Left lung (tissue), 10 donors: ENCODE measurements around the gene ADGRG4. TPM values are rescaled to one million over a fixed set of nuclear protein-coding genes. Genes with fewer than 3 reads are reported as not detected.

Experiments used
- ATAC-seq: fragments of 200-7000 bp; cut with Tn5 transposase; one replicate; pipeline ENCODE4 v1.9.1; 2020; ENCODE audit warnings: moderate library complexity
- DNase-seq, 4 donors: peaks; one replicate each; pipeline ENCODE4 v3.0.0-alpha.2; 2013 to 2020
- H3K27ac ChIP-seq, 2 donors: fragments of 200-600 bp; sonication (generic) in 1 of 2; one replicate each; pipeline versions ENCODE4 v1.5.0 to v1.8.0; 2020 to 2021
- H3K27me3 ChIP-seq, 2 donors: fragments of 200-600 bp; sonication (generic) in 1 of 2; one replicate each; pipeline versions ENCODE4 v1.5.0 to v1.8.0; 2020 to 2021
- H3K36me3 ChIP-seq, 2 donors: fragments of 200-600 bp; sonication (generic) in 1 of 2; one replicate each; pipeline versions ENCODE4 v1.5.0 to v1.8.0; 2020 to 2021
- H3K4me1 ChIP-seq, 2 donors: fragments of 200-600 bp; one replicate each; pipeline ENCODE4 v1.8.0; 2021
- H3K4me3 ChIP-seq, 2 donors: fragments of 200-600 bp; sonication (generic) in 1 of 2; one replicate each; pipeline versions ENCODE4 v1.5.0 to v1.8.0; 2020 to 2021; ENCODE audit warnings: mild to moderate bottlenecking in 1 of 2
- H3K9me3 ChIP-seq, 2 donors: fragments of 200-600 bp; sonication (generic) in 1 of 2; one replicate each; pipeline versions ENCODE4 v1.5.0 to v1.8.0; 2020 to 2021
- CTCF ChIP-seq, 2 donors: fragments of 200-600 bp; sonication (generic) in 1 of 2; IDR thresholded peaks; one replicate each; pipeline versions ENCODE4 v1.5.0 to v1.8.0; 2021; ENCODE audit warnings: antibody characterized with exemption in 2 of 2
- intact Hi-C, 2 donors: fragments of 100-400 bp; cut with DNase I; formaldehyde crosslinking; loops; one replicate each; pipeline versions ENCODE4 v1.11.2 to v1.14.2; 2022
- polyA plus RNA-seq, 6 donors: library from polyadenylated mRNA; unstranded; fragments of 120-200 nt; gene quantifications; one replicate each; pipeline ENCODE4 v1.2.1, GENCODE V29; 2013; ENCODE audit not compliant: insufficient read length in 6 of 6
- total RNA-seq, 2 donors: library from RNA; stranded (reverse); fragmentation: NEBNext Ultra II Directional; extraction: Animal tissue kit (Norgen Biotek cat#: 25700); gene quantifications; one replicate each; pipeline ENCODE4 v1.2.1, GENCODE V29; 2021
- donor health status: DM: no; HTN: yes; CAD: no.
- donor health status: DM: no; HTN: no; CAD: no.

The ADGRG4 gene
- total and polyA plus RNA-seq, 8 donors, result 0.03 TPM; not detected in 7

DNA sequence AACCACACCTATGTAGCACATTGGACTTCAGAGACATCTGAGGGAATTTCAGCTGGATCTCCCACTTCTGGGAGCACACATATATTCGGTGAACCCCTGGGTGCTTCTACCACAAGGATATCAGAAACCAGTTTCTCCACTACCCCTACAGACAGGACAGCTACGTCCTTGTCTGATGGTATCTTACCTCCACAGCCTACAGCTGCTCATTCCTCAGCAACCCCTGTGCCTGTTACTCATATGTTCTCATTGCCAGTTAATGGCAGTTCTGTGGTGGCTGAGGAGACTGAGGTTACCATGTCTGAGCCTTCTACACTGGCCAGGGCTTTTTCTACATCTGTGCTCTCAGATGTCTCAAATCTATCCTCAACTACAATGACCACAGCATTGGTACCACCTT is 45.7 kb downstream of the ADGRG4 start:
- no peaks in the 10 kb centered on the region for H3K27me3 ChIP-seq
- H3K4me1 ChIP-seq, result no peaks in the 10 kb centered on the region
- H3K9me3 ChIP-seq, result no peaks in the 10 kb centered on the region
- TF ChIP-seq CTCF (IDR thresholded peaks at IDR 0.05), result no peak
- H3K27ac ChIP-seq, result no peak overlapping the region
- DNase-seq, result no peak
- intact Hi-C loops, result no loop called here
- no peak overlapping the region for H3K4me3 ChIP-seq
- no peaks in the 10 kb centered on the region for H3K36me3 ChIP-seq
- ATAC-seq, result no peak

GRCh38 chrX:136347706-136348105 is 46.9 kb downstream of the ADGRG4 start:
- no peak for TF ChIP-seq CTCF (IDR thresholded peaks at IDR 0.05)
- Histone ChIP-seq H3K4me1 (no peaks in the 10 kb centered on the region), H3K9me3 (no peaks in the 10 kb centered on the region), H3K27me3 (no peaks in the 10 kb centered on the region), H3K36me3 (no peaks in the 10 kb centered on the region), H3K4me3 (no peak overlapping the region), H3K27ac (no peak overlapping the region)
- ATAC-seq (no peak), DNase-seq (no peak)
- intact Hi-C loops, result no loop called here

DNA sequence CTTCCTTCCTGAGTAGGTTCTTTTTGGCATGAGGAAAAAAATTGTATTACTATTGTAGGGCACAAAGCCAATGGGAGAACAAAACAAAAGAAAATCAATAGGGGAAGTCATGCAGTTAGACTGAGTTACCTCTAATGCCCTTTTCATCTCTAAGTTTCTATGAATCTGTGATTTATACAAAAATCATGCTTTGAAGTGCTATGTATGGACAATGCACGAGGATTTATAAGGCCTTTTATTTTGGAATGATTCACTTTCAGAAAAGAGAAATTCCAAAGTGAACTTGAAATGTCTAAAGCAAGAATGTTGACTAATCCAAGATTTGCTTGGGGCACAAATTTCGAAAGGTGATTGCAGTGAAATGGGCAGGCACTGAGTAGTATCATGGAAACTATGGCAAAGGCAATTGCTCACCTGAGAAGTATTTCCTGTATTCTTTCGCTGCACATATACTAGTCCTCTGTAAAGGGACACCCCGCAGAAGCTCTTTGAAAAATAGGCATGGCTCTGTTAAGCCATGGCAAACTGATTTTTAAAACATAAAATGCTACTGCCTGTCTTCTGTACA is 52.8 kb downstream of the ADGRG4 start:
- intact Hi-C loops, result no loop called here
- Histone ChIP-seq H3K27me3 (no peaks in the 10 kb centered on the region), H3K27ac (no peak overlapping the region), H3K4me3 (no peak overlapping the region), H3K4me1 (no peaks in the 10 kb centered on the region), H3K9me3 (no peaks in the 10 kb centered on the region), H3K36me3 (no peaks in the 10 kb centered on the region)
- ATAC-seq, result no peak
- TF ChIP-seq CTCF (IDR thresholded peaks at IDR 0.05), result no peak
- DNase-seq, result no peak

GRCh38 chrX:136354201-136354600 is 53.4 kb downstream of the ADGRG4 start:
- H3K36me3 ChIP-seq, result no peaks in the 10 kb centered on the region
- no peaks in the 10 kb centered on the region for H3K9me3 ChIP-seq
- no peaks in the 10 kb centered on the region for H3K27me3 ChIP-seq
- DNase-seq, result no peak
- no peak for TF ChIP-seq CTCF (IDR thresholded peaks at IDR 0.05)
- H3K27ac ChIP-seq, result no peak overlapping the region
- H3K4me3 ChIP-seq, result no peak overlapping the region
- intact Hi-C loops, result no loop called here
- no peak for ATAC-seq
- no peaks in the 10 kb centered on the region for H3K4me1 ChIP-seq

- Histone ChIP-seq H3K4me1 (no peaks in the 10 kb centered on the region), H3K4me3 (no peak overlapping the region), H3K27me3 (no peaks in the 10 kb centered on the region), H3K9me3 (no peaks in the 10 kb centered on the region), H3K27ac (no peak overlapping the region), H3K36me3 (no peaks in the 10 kb centered on the region)
- no peak for TF ChIP-seq CTCF (IDR thresholded peaks at IDR 0.05)
- intact Hi-C loops, result no loop called here
- no peak for ATAC-seq
- no peak for DNase-seq
Measured at GRCh38 chrX:136369377-136369776, 68.6 kb downstream of the ADGRG4 start.
